Epithelial cell of alveolus of lung (primary cell): Measurements from ENCODE around the gene LAMA2. TPM values are rescaled to one million over a fixed set of nuclear protein-coding genes. Genes with fewer than 3 reads are reported as not detected.

Experiments used
- total RNA-seq: library from RNA; depleted of rRNA; stranded (reverse); fragments of >200 nt; gene quantifications from 2 replicates; pipeline ENCODE4 v1.2.1, GENCODE V29; 2015

LAMA2 gene
- total RNA-seq: 28.3 and 54.9 TPM in 2 replicates

GRCh38 chr6:128882991-128883611 lies at the start of gene LAMA2:
Gene LAMA2 (plus strand): TSS chr6:128883138. CDS start chr6:128883246, 108 bp downstream.

